NCI-H1694 treated with DMSO at 0.1 percent for 48 hours (cell line): Measurements from ENCODE around the gene GSAP.
"Not testable (repeated sequence)": the region's sequence is repeated elsewhere in the genome, so short reads cannot be mapped to it uniquely, and the experiment has no call there.

ENCODE experiments used
- DNase-seq: peaks from one replicate; lab custom pipeline; 2025; lab: John Stamatoyannopoulos, UW

Gene GSAP

DNA sequence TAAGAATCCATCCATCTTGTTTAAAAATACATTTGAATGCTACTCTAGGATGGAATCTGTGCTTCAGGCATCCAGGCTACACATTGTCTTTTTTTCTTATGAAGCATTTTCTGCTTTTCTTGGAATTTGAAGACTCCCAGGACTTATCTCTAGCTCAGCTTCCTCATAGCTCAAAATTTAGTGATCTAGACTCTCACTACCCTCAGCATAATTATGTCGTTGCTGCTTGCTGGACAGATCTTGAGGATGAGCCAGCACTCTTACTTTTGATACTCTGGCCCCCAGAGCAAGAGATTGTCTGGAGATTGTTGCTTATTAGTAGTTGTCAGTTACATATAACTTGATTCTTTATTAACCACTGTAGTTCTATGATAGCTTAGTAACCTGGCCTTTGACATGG, 133.3 kb downstream of the GSAP start:
- DNase-seq: no peak

GRCh38 chr7:77281780-77282478, 134.2 kb downstream of the GSAP start:
- DNase-seq: no peak

- DNase-seq: no peak
These were observed 140.0 kb downstream of the GSAP start for GRCh38 chr7:77276120-77276519.

DNA sequence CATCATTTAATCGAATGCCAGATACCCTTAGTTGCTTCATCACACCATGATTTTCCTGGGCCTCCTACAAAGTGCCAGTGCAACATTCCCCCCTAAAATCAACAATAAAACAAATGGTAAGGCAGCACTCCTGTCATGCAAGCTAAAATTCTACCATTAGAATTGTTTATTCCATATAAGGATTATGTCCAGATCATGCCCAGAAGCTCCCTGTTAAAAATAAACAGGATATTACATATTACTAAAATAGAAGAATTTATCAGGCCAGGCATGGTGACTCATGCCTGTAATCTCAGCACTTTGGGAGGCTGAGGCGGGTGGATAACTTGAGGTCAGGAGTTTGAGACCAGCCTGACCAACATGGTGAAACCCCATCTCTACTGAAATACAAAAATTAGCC, 140.5 kb downstream of the GSAP start:
- DNase-seq: not testable (repeated sequence)

GRCh38 chr7:77271766-77272165, 144.4 kb downstream of the GSAP start:
- no peak for DNase-seq

DNA sequence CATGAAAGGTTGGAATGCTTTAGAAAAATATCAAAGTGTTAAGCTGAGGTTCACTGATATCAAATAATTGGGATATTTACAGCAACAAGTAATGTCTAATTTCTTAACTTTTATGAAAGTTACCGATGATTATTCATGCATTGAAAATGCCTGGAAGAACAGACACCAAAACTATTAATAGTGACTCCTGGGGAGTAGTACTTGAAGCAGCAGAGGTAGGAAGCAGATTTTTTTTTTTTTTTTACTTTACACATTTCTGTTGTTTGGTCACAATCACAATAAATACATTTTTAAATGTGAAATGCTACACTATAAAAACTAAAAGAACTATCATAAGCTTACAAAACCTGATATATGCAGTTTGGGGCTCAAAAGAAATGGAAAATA, 146.1 kb downstream of the GSAP start:
- no peak for DNase-seq

DNA sequence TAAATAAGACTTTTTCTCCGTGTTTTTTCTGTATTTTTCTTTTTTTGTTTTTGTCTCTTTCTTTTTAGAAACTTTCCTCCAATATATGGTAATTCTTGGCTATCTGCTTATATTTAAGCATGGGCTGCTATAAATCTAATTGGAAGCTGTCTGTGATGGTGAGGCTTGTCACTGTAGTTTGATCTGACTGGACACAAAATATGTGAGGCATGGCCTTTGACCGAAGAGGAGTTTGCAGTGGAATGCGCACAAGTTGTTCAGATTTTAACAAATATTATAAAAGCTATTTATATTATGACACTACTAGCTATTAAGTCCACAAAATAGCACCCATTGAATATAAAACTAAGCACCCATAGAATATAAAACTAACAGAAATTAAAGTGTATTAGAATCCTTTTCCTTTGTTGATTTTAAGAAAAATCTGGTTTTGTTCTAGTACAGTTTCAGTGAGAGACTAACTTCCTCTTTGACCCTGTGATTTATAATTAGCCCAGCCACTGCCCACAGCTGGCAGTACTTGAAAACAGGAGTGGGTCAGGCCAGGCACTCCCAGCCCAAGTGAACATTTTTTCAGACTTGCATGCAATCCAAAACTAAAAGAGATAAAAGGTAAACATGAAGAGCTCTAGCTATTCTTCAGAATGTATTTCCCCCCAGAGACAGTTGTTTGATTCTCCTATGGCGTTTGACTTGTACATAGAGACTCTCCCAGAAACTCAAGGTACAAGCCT, 146.6 kb downstream of the GSAP start:
- no peak for DNase-seq

GRCh38 chr7:77266291-77266794, 149.8 kb downstream of the GSAP start:
- no peak for DNase-seq

- no peak for DNase-seq
These were observed 150.5 kb downstream of the GSAP start for GRCh38 chr7:77265666-77266065.

DNA sequence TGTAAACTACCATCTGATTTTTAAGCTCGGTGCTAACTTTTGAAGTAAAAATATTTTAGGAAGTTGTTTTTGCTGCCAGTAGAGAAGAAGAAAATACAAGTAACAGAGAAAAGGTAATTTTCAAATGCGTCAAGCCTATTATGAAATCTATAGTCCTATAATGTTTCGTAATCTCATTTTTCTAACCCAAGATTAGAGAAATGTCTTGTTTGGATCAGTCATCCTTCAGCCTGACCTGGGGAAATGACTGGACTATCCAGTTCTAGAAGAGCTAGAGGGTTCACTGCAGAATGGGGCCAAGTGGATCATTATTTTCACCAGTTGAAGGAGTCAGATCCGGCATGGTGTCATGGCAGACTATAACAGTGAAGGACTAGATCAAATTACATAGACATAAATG, 153.8 kb downstream of the GSAP start:
- no peak for DNase-seq
